OCI-LY3 (cell line): ENCODE data around the gene ALDH2.
A peak's percentile ranks its signal among the peaks of the same experiment; 100 is the strongest.

Experiments
- H2AFZ ChIP-seq: fragments of 200-600, 300-600 bp; shearing (Covaris generic); 2 replicates; pipeline ENCODE4 v1.6.0; 2014; ENCODE audit warnings: antibody characterized with exemption, low read depth, low read length
- H3K27ac ChIP-seq: fragments of 200-600, 300-600 bp; sonication (generic); 2 replicates; pipeline ENCODE4 v1.5.1; 2014; ENCODE audit warnings: mild to moderate bottlenecking, low read length, moderate library complexity, mixed read lengths
- H3K27me3 ChIP-seq: fragments of 200-600, 300-600 bp; sonication (generic); 2 replicates; pipeline ENCODE4 v1.6.1; 2014; ENCODE audit warnings: low read depth, low read length, mixed read lengths
- H3K36me3 ChIP-seq: fragments of 200-600, 300-600 bp; sonication (generic); replicated peaks from 2 replicates; pipeline ENCODE3; 2014; ENCODE audit warnings: low read depth, low read length, mixed read lengths
- H3K4me1 ChIP-seq: fragments of 300-600, 200-600 bp; sonication (generic); 2 replicates; pipeline ENCODE4 v1.6.1; 2014; ENCODE audit warnings: low read length, mixed read lengths
- H3K4me2 ChIP-seq: fragments of 200-600, 300-600 bp; sonication (generic); 2 replicates; pipeline ENCODE4 v1.6.1; 2014; ENCODE audit warnings: low read length, mixed read lengths
- H3K4me3 ChIP-seq: fragments of 300-600, 200-600 bp; sonication (generic); 2 replicates; pipeline ENCODE4 v1.5.1; 2014; ENCODE audit warnings: antibody characterized with exemption, mild to moderate bottlenecking, low read length, moderate library complexity
- H3K79me2 ChIP-seq: fragments of 300-600, 200-600 bp; shearing (Covaris generic); 2 replicates; pipeline ENCODE4 v1.6.1; 2014; ENCODE audit warnings: mild to moderate bottlenecking, low read length, mixed read lengths
- H3K9ac ChIP-seq: fragments of 300-600, 200-600 bp; shearing (Covaris generic); 2 replicates; pipeline ENCODE4 v1.6.0; 2014; ENCODE audit warnings: mild to moderate bottlenecking, low read length, moderate library complexity
- H3K9me3 ChIP-seq: fragments of 200-600, 300-600 bp; shearing (Covaris generic); 2 replicates; pipeline ENCODE4 v1.6.1; 2014; ENCODE audit warnings: low read length, mixed read lengths; ENCODE audit not compliant: insufficient read depth
- H4K20me1 ChIP-seq: fragments of 200-600, 300-600 bp; sonication (generic); 2 replicates; pipeline ENCODE4 v1.6.1; 2016; ENCODE audit warnings: low read length, mixed read lengths; ENCODE audit not compliant: insufficient read depth
- CTCF ChIP-seq: fragments of 200-600, 300-600 bp; sonication (generic); IDR thresholded peaks from 2 replicates; pipeline ENCODE4 v1.5.1; 2014; ENCODE audit warnings: antibody characterized with exemption, low read length, low read depth
- EZH2phosphoT487 ChIP-seq: fragments of 200-600 bp; shearing (Covaris generic); IDR thresholded peaks from 2 replicates; pipeline ENCODE4 v1.6.1; 2018; ENCODE audit warnings: antibody characterized with exemption, mixed run types, low read depth

Gene ALDH2

GRCh38 chr12:111764120-111764821 lies 2.5 kb upstream of the ALDH2 start:
- H4K20me1 ChIP-seq = no peaks in the 10 kb centered on the region
- H3K27ac ChIP-seq = peak overlapping the region; percentile 48
- H3K9me3 ChIP-seq = no peaks in the 10 kb centered on the region
- no peak for TF ChIP-seq EZH2phosphoT487
- no peak for TF ChIP-seq CTCF
- peaks cover 11% of the 10 kb centered on the region; the same call in 1 of the 2 replicates for H3K79me2 ChIP-seq
- no peak overlapping the region for H3K4me3 ChIP-seq
- H3K4me1 ChIP-seq = peaks cover 61% of the 10 kb centered on the region
- no peak overlapping the region for H3K9ac ChIP-seq
- H2AFZ ChIP-seq = no peak overlapping the region
- no peaks in the 10 kb centered on the region for H3K27me3 ChIP-seq
- peak overlapping the region; percentile 27 for H3K4me2 ChIP-seq
- peaks cover 4% of the 10 kb centered on the region for H3K36me3 ChIP-seq

GRCh38 chr12:111767362-111768158 lies 827 bp downstream of the ALDH2 start:
- Histone ChIP-seq H3K4me1 (peaks cover 42% of the 10 kb centered on the region), H3K4me3 (peak overlapping the region; percentile 84), H3K9ac (peak overlapping the region; percentile 83), H3K27ac (no peak overlapping the region), H3K9me3 (no peaks in the 10 kb centered on the region), H3K79me2 (peaks cover 11% of the 10 kb centered on the region; the same call in 1 of the 2 replicates), H3K27me3 (no peaks in the 10 kb centered on the region), H3K36me3 (peaks cover 10% of the 10 kb centered on the region), H3K4me2 (peak overlapping the region; percentile 99), H2AFZ (no peak overlapping the region), H4K20me1 (no peaks in the 10 kb centered on the region)
- no peak for TF ChIP-seq EZH2phosphoT487
- TF ChIP-seq CTCF = no peak

GRCh38 chr12:111768159-111768895 lies 1.6 kb downstream of the ALDH2 start:
- H3K4me2 ChIP-seq = peak overlapping the region; percentile 99
- H3K9me3 ChIP-seq = no peaks in the 10 kb centered on the region
- peak overlapping the region; percentile 84; the same call in 1 of the 2 replicates for H3K4me3 ChIP-seq
- no peaks in the 10 kb centered on the region for H3K27me3 ChIP-seq
- peaks cover 10% of the 10 kb centered on the region for H3K36me3 ChIP-seq
- peaks cover 14% of the 10 kb centered on the region; the same call in 1 of the 2 replicates for H3K79me2 ChIP-seq
- no peak overlapping the region for H3K9ac ChIP-seq
- H2AFZ ChIP-seq = no peak overlapping the region
- H3K4me1 ChIP-seq = peaks cover 44% of the 10 kb centered on the region
- no peak overlapping the region for H3K27ac ChIP-seq
- TF ChIP-seq CTCF = no peak
- no peak for TF ChIP-seq EZH2phosphoT487
- H4K20me1 ChIP-seq = no peaks in the 10 kb centered on the region

- Histone ChIP-seq H3K4me3 (no peak overlapping the region), H3K79me2 (peaks cover 19% of the 10 kb centered on the region; the same call in 1 of the 2 replicates), H3K27me3 (no peaks in the 10 kb centered on the region), H3K36me3 (peaks cover 10% of the 10 kb centered on the region), H3K4me2 (no peak overlapping the region), H3K27ac (no peak overlapping the region), H3K9ac (no peak overlapping the region), H3K9me3 (no peaks in the 10 kb centered on the region), H3K4me1 (peaks cover 47% of the 10 kb centered on the region), H2AFZ (no peak overlapping the region), H4K20me1 (no peaks in the 10 kb centered on the region)
- TF ChIP-seq CTCF (no peak), EZH2phosphoT487 (no peak)
Observed at GRCh38 chr12:111769599-111769998, 2.9 kb downstream of the ALDH2 start.
